ENCODE measurements around the gene AGPAT2.

- TF ChIP-seq, protein P1, sequence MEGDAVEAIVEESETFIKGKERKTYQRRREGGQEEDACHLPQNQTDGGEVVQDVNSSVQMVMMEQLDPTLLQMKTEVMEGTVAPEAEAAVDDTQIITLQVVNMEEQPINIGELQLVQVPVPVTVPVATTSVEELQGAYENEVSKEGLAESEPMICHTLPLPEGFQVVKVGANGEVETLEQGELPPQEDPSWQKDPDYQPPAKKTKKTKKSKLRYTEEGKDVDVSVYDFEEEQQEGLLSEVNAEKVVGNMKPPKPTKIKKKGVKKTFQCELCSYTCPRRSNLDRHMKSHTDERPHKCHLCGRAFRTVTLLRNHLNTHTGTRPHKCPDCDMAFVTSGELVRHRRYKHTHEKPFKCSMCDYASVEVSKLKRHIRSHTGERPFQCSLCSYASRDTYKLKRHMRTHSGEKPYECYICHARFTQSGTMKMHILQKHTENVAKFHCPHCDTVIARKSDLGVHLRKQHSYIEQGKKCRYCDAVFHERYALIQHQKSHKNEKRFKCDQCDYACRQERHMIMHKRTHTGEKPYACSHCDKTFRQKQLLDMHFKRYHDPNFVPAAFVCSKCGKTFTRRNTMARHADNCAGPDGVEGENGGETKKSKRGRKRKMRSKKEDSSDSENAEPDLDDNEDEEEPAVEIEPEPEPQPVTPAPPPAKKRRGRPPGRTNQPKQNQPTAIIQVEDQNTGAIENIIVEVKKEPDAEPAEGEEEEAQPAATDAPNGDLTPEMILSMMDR (IDR thresholded peaks at IDR 0.05; ENCODE audit: poor library complexity), result no peak
- no peak for TF ChIP-seq EZH2 (IDR thresholded peaks at IDR 0.05; ENCODE audit: borderline replicate concordance)
Observed at GRCh38 chr9:136629001-136629878, 58.0 kb downstream of the AGPAT2 start.
